Stomach (tissue), 9 donors: ENCODE results near the gene SIK2. TPM values are rescaled to one million over a fixed set of nuclear protein-coding genes. Genes with fewer than 3 reads are reported as not detected.

Source experiments
- DNase-seq, 2 donors: peaks; one replicate each; pipeline versions ENCODE4 v3.0.0 to v3.0.0-alpha.2; 2013 to 2019
- H3K27ac ChIP-seq, 5 donors: fragments of 200-600 bp in 4 of 5; sonication (generic) in 4 of 5; one replicate each; pipeline ENCODE4 v1.5.1; 2013 to 2019; ENCODE audit warnings: mild to moderate bottlenecking in 1 of 5, moderate library complexity in 1 of 5
- H3K27me3 ChIP-seq, 3 donors: fragments of 200-600 bp; sonication (generic); one replicate each; pipeline ENCODE4 v1.5.1; 2017 to 2019; ENCODE audit warnings: mixed run types in 1 of 3
- H3K36me3 ChIP-seq, 4 donors: fragments of 200-600 bp; sonication (generic); 1 replicate in 3 of 4; 2 replicates in 1 of 4; pipeline ENCODE4 v1.5.1; 2016 to 2019
- H3K4me1 ChIP-seq, 4 donors: fragments of 200-600 bp; sonication (generic); one replicate each; pipeline ENCODE4 v1.5.1; 2016 to 2019
- H3K4me3 ChIP-seq, 4 donors: fragments of 200-600 bp; sonication (generic) in 3 of 4; one replicate each; pipeline ENCODE4 v1.5.1; 2016 to 2019; ENCODE audit warnings: mild to moderate bottlenecking in 1 of 4
- H3K9me3 ChIP-seq, 4 donors: fragments of 200-600 bp; sonication (generic); one replicate each; pipeline ENCODE4 v1.5.1; 2016 to 2019
- CTCF ChIP-seq, 7 experiments: fragments of 450-650 bp in 4 of 7; fragments of 200-600 bp in 3 of 7; sonication (generic) in 3 of 7; IDR thresholded peaks; one replicate each; pipeline ENCODE4 v1.5.1; 2016 to 2019; ENCODE audit warnings: antibody characterized with exemption in 7 of 7, control low read depth in 2 of 7, mild to moderate bottlenecking in 1 of 7
- EP300 ChIP-seq: sonication (generic); formaldehyde crosslinking; IDR thresholded peaks from one replicate; pipeline ENCODE4 v1.6.1; 2017; ENCODE audit warnings: antibody characterized with exemption
- POLR2A ChIP-seq, 4 donors: fragments of 450-650 bp; IDR thresholded peaks; one replicate each; pipeline ENCODE4 v1.6.1; 2016; ENCODE audit warnings: antibody characterized with exemption in 4 of 4, control low read depth in 2 of 4, mild to moderate bottlenecking in 1 of 4, moderate library complexity in 1 of 4
- POLR2AphosphoS5 ChIP-seq, 3 donors: sonication (generic); formaldehyde crosslinking; IDR thresholded peaks; one replicate each; pipeline ENCODE4 v1.6.1; 2016; ENCODE audit warnings: antibody characterized with exemption in 3 of 3
- WGBS, 5 donors: extraction: QIAGEN DNeasy Blood & Tissue Kit in 3 of 5; methylation state at CpG; one replicate each; pipeline versions ENCODE4 v1.1.5 to v1.1.7; 2013 to 2018; 5-methylcytosine and 5-hydroxymethylcytosine counted together
- intact Hi-C: fragments of 100-400 bp; cut with DNase I; formaldehyde crosslinking; loops from one replicate; pipeline ENCODE4 v1.15.1; 2023; ENCODE audit warnings: low total_unique reads
- polyA plus RNA-seq, 3 donors: library from polyadenylated mRNA; stranded (reverse); fragments of 200-250 nt; gene quantifications; one replicate each; pipeline ENCODE4 v1.2.3, GENCODE V29; 2013
- total RNA-seq, 5 donors: library from RNA; depleted of rRNA; stranded (reverse); fragments of >200 nt; gene quantifications; one replicate each; pipeline versions ENCODE4 v1.1.0 to v1.2.3, GENCODE V29; 2014 to 2016
- donor health status: healthy with polysubstance abuse.
- donor health status: Bipolar disorder and iron deficiency.
- donor health status: healthy.

Gene SIK2
- total and polyA plus RNA-seq, 8 donors, result 5.5 to 86.9 (median 18.4) TPM

- TF ChIP-seq EP300 (no peak), CTCF (IDR thresholded peaks at IDR 0.05) (no peak), POLR2A (IDR thresholded peaks at IDR 0.05) (no peak), POLR2AphosphoS5 (IDR thresholded peaks at IDR 0.05) (no peak)
- DNase-seq, result no peak
- peaks cover 8 to 40% (median 23%) of the 10 kb centered on the region in 4 donors for H3K36me3 ChIP-seq
- peaks cover 0 to 46% (median 21%) of the 10 kb centered on the region in 4 donors for H3K4me1 ChIP-seq
- H3K27ac ChIP-seq, result peak overlapping the region in 1 of 5 donors; percentile 20
- intact Hi-C loops, result no loop called here
- H3K27me3 ChIP-seq, result no peaks in the 10 kb centered on the region
- 49 to 63% (median 51%) methylated on average over 3 of the region's 3 CpGs for WGBS, 5 donors
- H3K4me3 ChIP-seq, result no peak overlapping the region
- no peaks in the 10 kb centered on the region for H3K9me3 ChIP-seq
These were observed 89.5 kb downstream of the SIK2 start for GRCh38 chr11:111691741-111692140.

- Histone ChIP-seq H3K27me3 (no peaks in the 10 kb centered on the region), H3K27ac (peak overlapping the region in 4 of 5 donors; percentile 4 to 58 (median 37)), H3K4me3 (no peak overlapping the region), H3K4me1 (peaks cover 0 to 59% (median 26%) of the 10 kb centered on the region in 4 donors), H3K36me3 (peaks cover under 1 to 32% (median 15%) of the 10 kb centered on the region in 4 donors), H3K9me3 (no peaks in the 10 kb centered on the region)
- no peak for TF ChIP-seq CTCF (IDR thresholded peaks at IDR 0.05)
- TF ChIP-seq EP300, result no peak
- TF ChIP-seq POLR2AphosphoS5 (IDR thresholded peaks at IDR 0.05), result peak in 2 of 3 donors; percentile 44 to 50
- intact Hi-C loops, result no loop called here
- 48 to 78% (median 68%) methylated on average over 6 of the region's 6 CpGs for whole genome bisulfite sequencing, 5 donors
- DNase-seq, result no peak
These were observed 91.1 kb downstream of the SIK2 start for GRCh38 chr11:111693224-111693937.

- peak overlapping the region in 3 of 5 donors; percentile 22 to 58 (median 36) for H3K27ac ChIP-seq
- peak in 1 of 2 donors; percentile 46 for DNase-seq
- WGBS, 5 donors, result 50 to 57% (median 55%) methylated on average over 4 of the region's 4 CpGs
- H3K9me3 ChIP-seq, result no peaks in the 10 kb centered on the region
- H3K4me3 ChIP-seq, result no peak overlapping the region
- H3K36me3 ChIP-seq, result peaks cover 0 to 19% (median 4%) of the 10 kb centered on the region in 4 donors
- H3K27me3 ChIP-seq, result no peaks in the 10 kb centered on the region
- TF ChIP-seq CTCF (IDR thresholded peaks at IDR 0.05) (no peak), POLR2A (IDR thresholded peaks at IDR 0.05) (no peak), EP300 (no peak), POLR2AphosphoS5 (IDR thresholded peaks at IDR 0.05) (peak in 2 of 3 donors; percentile 30 to 68)
- peaks cover 0 to 62% (median 26%) of the 10 kb centered on the region in 4 donors for H3K4me1 ChIP-seq
- intact Hi-C loops, result no loop called here
These were observed 92.6 kb downstream of the SIK2 start for GRCh38 chr11:111694851-111695250.

GRCh38 chr11:111696556-111696955 is 94.3 kb downstream of the SIK2 start:
- peaks cover 0 to 13% (median 5%) of the 10 kb centered on the region in 4 donors for H3K36me3 ChIP-seq
- intact Hi-C loops, result no loop called here
- H3K4me3 ChIP-seq, result no peak overlapping the region
- no peaks in the 10 kb centered on the region for H3K27me3 ChIP-seq
- WGBS, 5 donors, result 30 to 68% (median 50%) methylated on average over 1 of the region's 1 CpG
- H3K4me1 ChIP-seq, result peaks cover 0 to 59% (median 24%) of the 10 kb centered on the region in 4 donors
- no peaks in the 10 kb centered on the region for H3K9me3 ChIP-seq
- peak overlapping the region in 2 of 5 donors; percentile 1 to 58 for H3K27ac ChIP-seq
- DNase-seq, result no peak
- no peak for TF ChIP-seq POLR2AphosphoS5 (IDR thresholded peaks at IDR 0.05)
- no peak for TF ChIP-seq POLR2A (IDR thresholded peaks at IDR 0.05)
- no peak for TF ChIP-seq EP300
- TF ChIP-seq CTCF (IDR thresholded peaks at IDR 0.05), result no peak
